ENCODE measurements around the gene HOXB4. TPM values are rescaled to one million over a fixed set of nuclear protein-coding genes. Genes with fewer than 3 reads are reported as not detected.

HOXB4 gene
- total and polyA plus RNA-seq, 4 donors, result 1.4 to 6.7 (median 2.6) TPM

- Histone ChIP-seq H3K27ac (ENCODE audit: low read depth in 1 of 2, low read length in 1 of 2) (peak overlapping the region in 1 of 2 donors; percentile 13), H3K9me3 (ENCODE audit: control insufficient read depth in 4 of 4, insufficient read depth in 3 of 4, low read length in 3 of 4) (peaks cover 0 to 3% (median 0%) of the 10 kb centered on the region in 4 donors), H3K9ac (ENCODE audit: insufficient read depth in 1 of 2, low read length in 2 of 2) (peak overlapping the region; percentile 39 to 95), H3K4me3 (no peak overlapping the region), H3K4me1 (ENCODE audit: control insufficient read depth in 5 of 5, insufficient read depth in 5 of 5, low read length in 5 of 5) (peaks cover 0 to 89% (median 21%) of the 10 kb centered on the region in 5 donors), H3K36me3 (ENCODE audit: control insufficient read depth in 4 of 4, insufficient read depth in 4 of 4, low read length in 4 of 4) (peaks cover 0 to 29% (median 8%) of the 10 kb centered on the region in 4 donors), H3K27me3 (ENCODE audit: control insufficient read depth in 3 of 3, insufficient read depth in 3 of 3, low read length in 2 of 3) (peaks cover 4 to 57% (median 7%) of the 10 kb centered on the region in 3 donors)
- no peak for TF ChIP-seq CTCF (IDR thresholded peaks at IDR 0.05; ENCODE audit: control extremely low read depth, extremely low read depth)
- ATAC-seq (ENCODE audit: insufficient read depth, low FRiP score) (no peak), DNase-seq (no peak)
- 57 to 68% methylated on average over 5 of the region's 5 CpGs for WGBS, 2 donors
Measured at GRCh38 chr17:48562934-48563333, 15.2 kb downstream of the HOXB4 start.

GRCh38 chr17:48561884-48562810, 16.0 kb downstream of the HOXB4 start:
- no peak for TF ChIP-seq CTCF (IDR thresholded peaks at IDR 0.05; ENCODE audit: control extremely low read depth, extremely low read depth)
- Histone ChIP-seq H3K27me3 (ENCODE audit: control insufficient read depth in 3 of 3, insufficient read depth in 3 of 3, low read length in 2 of 3) (peaks cover 4 to 51% (median 7%) of the 10 kb centered on the region in 3 donors), H3K27ac (ENCODE audit: low read depth in 1 of 2, low read length in 1 of 2) (no peak overlapping the region)

DNA sequence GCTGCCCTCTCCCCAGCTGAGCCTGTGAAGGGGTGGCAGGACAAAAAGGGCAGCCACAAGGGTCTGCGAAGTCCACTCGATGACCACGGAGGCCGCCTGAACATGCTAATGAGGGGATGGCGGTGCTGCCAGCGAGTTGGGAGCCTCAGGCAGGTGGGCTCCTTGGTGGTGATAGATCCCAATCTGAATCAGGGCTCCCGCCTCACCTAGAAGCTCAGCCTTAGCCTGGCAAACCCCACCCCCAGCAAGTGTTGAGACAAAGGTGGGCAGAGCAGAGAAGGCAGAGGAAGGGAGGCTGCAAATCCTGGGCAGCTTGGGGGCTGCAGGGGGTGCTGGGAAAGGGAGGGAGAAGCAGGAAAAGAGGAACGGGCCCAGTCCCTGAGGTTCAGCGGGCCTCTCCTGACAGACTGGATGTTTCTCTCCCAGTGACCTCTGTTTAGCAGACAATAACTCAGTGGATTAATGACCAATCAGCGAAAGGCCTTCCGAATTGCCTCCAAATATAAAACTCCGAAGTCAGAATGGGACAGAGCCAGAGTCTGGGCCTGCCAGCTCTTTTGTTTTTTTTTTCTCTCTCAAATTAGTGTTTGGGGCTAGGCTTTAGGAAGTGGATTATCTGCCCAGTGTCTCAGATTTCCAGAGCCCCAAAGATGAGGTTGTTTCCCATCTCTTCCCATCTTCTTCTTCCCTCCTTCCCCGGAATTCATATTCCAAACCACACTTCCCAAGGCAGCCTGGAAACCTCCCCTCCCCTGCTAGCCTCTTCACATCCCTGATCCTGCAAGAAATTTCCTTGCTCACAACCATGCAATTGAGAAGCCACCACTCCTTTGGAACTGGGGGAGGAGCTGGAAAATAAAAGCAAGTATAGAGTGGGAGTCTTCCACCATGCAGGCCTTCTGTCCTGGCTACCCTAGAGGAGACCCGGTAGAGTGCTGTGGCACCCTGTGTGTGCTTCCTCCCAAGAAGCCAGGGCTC, 18.0 kb downstream of the HOXB4 start:
- Histone ChIP-seq H3K4me3 (no peak overlapping the region), H3K4me1 (ENCODE audit: control insufficient read depth in 5 of 5, insufficient read depth in 5 of 5, low read length in 5 of 5) (peaks cover 0 to 84% (median 9%) of the 10 kb centered on the region in 5 donors), H3K9me3 (ENCODE audit: control insufficient read depth in 4 of 4, insufficient read depth in 3 of 4, low read length in 3 of 4) (no peaks in the 10 kb centered on the region), H3K9ac (ENCODE audit: insufficient read depth in 1 of 2, low read length in 2 of 2) (peak overlapping the region in 1 of 2 donors; percentile 95), H3K27me3 (ENCODE audit: control insufficient read depth in 3 of 3, insufficient read depth in 3 of 3, low read length in 2 of 3) (peaks cover 4 to 50% (median 7%) of the 10 kb centered on the region in 3 donors), H3K36me3 (ENCODE audit: control insufficient read depth in 4 of 4, insufficient read depth in 4 of 4, low read length in 4 of 4) (peaks cover 0 to 22% (median 6%) of the 10 kb centered on the region in 4 donors), H3K27ac (ENCODE audit: low read depth in 1 of 2, low read length in 1 of 2) (peak overlapping the region in 1 of 2 donors; percentile 17)
- DNase-seq, result peak; percentile 77 to 97 (median 94)
- no peak for ATAC-seq (ENCODE audit: insufficient read depth, low FRiP score)
- TF ChIP-seq CTCF (IDR thresholded peaks at IDR 0.05; ENCODE audit: control extremely low read depth, extremely low read depth), result no peak
- WGBS, 2 donors, result 54 to 63% methylated on average over 14 of the region's 14 CpGs

More at GRCh38 chr17:48561884-48562810, 16.0 kb downstream of the HOXB4 start:
- no peak for ATAC-seq (ENCODE audit: insufficient read depth, low FRiP score)
- Histone ChIP-seq H3K4me1 (ENCODE audit: control insufficient read depth in 5 of 5, insufficient read depth in 5 of 5, low read length in 5 of 5) (peaks cover 0 to 89% (median 16%) of the 10 kb centered on the region in 5 donors), H3K36me3 (ENCODE audit: control insufficient read depth in 4 of 4, insufficient read depth in 4 of 4, low read length in 4 of 4) (peaks cover 0 to 29% (median 8%) of the 10 kb centered on the region in 4 donors), H3K9me3 (ENCODE audit: control insufficient read depth in 4 of 4, insufficient read depth in 3 of 4, low read length in 3 of 4) (peaks cover 0 to under 1% (median 0%) of the 10 kb centered on the region in 4 donors), H3K4me3 (no peak overlapping the region), H3K9ac (ENCODE audit: insufficient read depth in 1 of 2, low read length in 2 of 2) (peak overlapping the region; percentile 39 to 95)
- whole genome bisulfite sequencing, 2 donors, result 51 to 62% methylated on average over 15 of the region's 15 CpGs
- DNase-seq, result peak in 2 of 3 donors; percentile 31 to 70
